SU-DHL-6 (cell line): ENCODE data around the gene IZUMO4.

Source experiments
- H2AFZ ChIP-seq: fragments of 200-600 bp; sonication (generic); 2 replicates; pipeline ENCODE4 v1.6.1; 2014; ENCODE audit warnings: low read depth, mild to moderate bottlenecking, moderate library complexity, mixed read lengths, antibody characterized with exemption, low read length; ENCODE audit not compliant: severe bottlenecking
- H3F3A ChIP-seq: fragments of 200-600 bp; shearing (Covaris generic); 2 replicates; pipeline ENCODE4 v1.6.0; 2016; ENCODE audit warnings: antibody characterized with exemption, mild to moderate bottlenecking; ENCODE audit not compliant: insufficient read depth
- H3K27ac ChIP-seq: fragments of 200-600 bp; sonication (generic); 2 replicates; pipeline ENCODE4 v1.5.1; 2016; ENCODE audit warnings: low read depth, mild to moderate bottlenecking, low read length, moderate library complexity, mixed read lengths
- H3K27me3 ChIP-seq: fragments of 200-600 bp; sonication (generic), shearing (Covaris generic); 2 replicates; pipeline ENCODE4 v1.6.0; 2014; ENCODE audit warnings: mild to moderate bottlenecking, low read length
- H3K36me3 ChIP-seq: fragments of 200-600 bp; sonication (generic); 2 replicates; pipeline ENCODE4 v1.6.1; 2014; ENCODE audit warnings: mild to moderate bottlenecking, low read length, mixed read lengths
- H3K4me2 ChIP-seq: fragments of 300-600, 200-600 bp; shearing (Covaris generic), sonication (generic); 2 replicates; pipeline ENCODE4 v1.6.0; 2014; ENCODE audit warnings: low read length, low read depth, mild to moderate bottlenecking; ENCODE audit not compliant: poor library complexity, severe bottlenecking
- H3K4me3 ChIP-seq: fragments of 200-600 bp; sonication (generic); 2 replicates; pipeline ENCODE4 v1.5.1; 2014; ENCODE audit warnings: antibody characterized with exemption, low read length, mild to moderate bottlenecking, mixed read lengths; ENCODE audit not compliant: insufficient read depth, poor library complexity, severe bottlenecking
- H3K79me2 ChIP-seq: fragments of 200-600 bp; sonication (generic); 2 replicates; pipeline ENCODE4 v1.6.1; 2014; ENCODE audit warnings: mild to moderate bottlenecking, low read length, moderate library complexity; ENCODE audit not compliant: insufficient read depth
- H3K9ac ChIP-seq: fragments of 200-600 bp; sonication (generic); 2 replicates; pipeline ENCODE4 v1.7.0; 2014; ENCODE audit warnings: mild to moderate bottlenecking, low read length
- H3K9me2 ChIP-seq: fragments of 200-600 bp; sonication (generic); replicated peaks from 2 replicates; pipeline ENCODE4 v1.6.1; 2014; ENCODE audit warnings: low read length; ENCODE audit not compliant: insufficient read depth
- H3K9me3 ChIP-seq: fragments of 200-600 bp; sonication (generic); 2 replicates; pipeline ENCODE4 v1.6.1; 2014; ENCODE audit warnings: low read length, mixed read lengths; ENCODE audit not compliant: insufficient read depth
- H4K20me1 ChIP-seq: fragments of 200-600 bp; sonication (generic); 2 replicates; pipeline ENCODE4 v1.6.1; 2014; ENCODE audit warnings: low read depth, mild to moderate bottlenecking, antibody characterized with exemption, low read length, moderate library complexity, mixed read lengths
- CTCF ChIP-seq: fragments of 200-600 bp; sonication (generic); IDR thresholded peaks from one replicate; pipeline ENCODE4 v1.5.1; 2017; ENCODE audit warnings: antibody characterized with exemption, mild to moderate bottlenecking, low read length, moderate library complexity; ENCODE audit not compliant: insufficient read depth, poor library complexity, severe bottlenecking
- EZH2phosphoT487 ChIP-seq: fragments of 200-600 bp; sonication (generic), shearing (Covaris generic); conservative IDR thresholded peaks from 2 replicates; pipeline ENCODE4 v1.6.1; 2018; ENCODE audit warnings: mild to moderate bottlenecking, antibody characterized with exemption, low read length, moderate library complexity, mixed read lengths

The IZUMO4 gene

GRCh38 chr19:2103045-2103707 is 6.5 kb downstream of the IZUMO4 start:
- Histone ChIP-seq H3K79me2 (peaks cover 10% of the 10 kb centered on the region), H3K36me3 (0 out of 2 replicates have a peak, but pooled peaks cover 8% of the 10 kb centered on the region)

GRCh38 chr19:2108251-2109016 is 11.7 kb downstream of the IZUMO4 start:
- H3K9ac ChIP-seq: no peak overlapping the region
- no peaks in the 10 kb centered on the region for H4K20me1 ChIP-seq
- no peak overlapping the region for H2AFZ ChIP-seq
- H3K36me3 ChIP-seq: 0 out of 2 replicates have a peak, but pooled peaks cover 8% of the 10 kb centered on the region
- H3K27ac ChIP-seq: no peak overlapping the region
- H3K4me2 ChIP-seq: no peak overlapping the region
- H3K9me2 ChIP-seq: no peaks in the 10 kb centered on the region
- H3K79me2 ChIP-seq: peaks cover 10% of the 10 kb centered on the region
- no peaks in the 10 kb centered on the region for H3F3A ChIP-seq
- TF ChIP-seq EZH2phosphoT487 (no peak), CTCF (no peak)
- H3K9me3 ChIP-seq: no peaks in the 10 kb centered on the region
- H3K4me3 ChIP-seq: no peak overlapping the region
- H3K27me3 ChIP-seq: no peaks in the 10 kb centered on the region

More at GRCh38 chr19:2103045-2103707, 6.5 kb downstream of the IZUMO4 start:
- no peaks in the 10 kb centered on the region for H4K20me1 ChIP-seq
- no peaks in the 10 kb centered on the region for H3K9me2 ChIP-seq
- no peak overlapping the region for H3K27ac ChIP-seq
- H3K27me3 ChIP-seq: no peaks in the 10 kb centered on the region
- no peaks in the 10 kb centered on the region for H3F3A ChIP-seq
- H3K9ac ChIP-seq: no peak overlapping the region
- H3K4me2 ChIP-seq: no peak overlapping the region
- TF ChIP-seq EZH2phosphoT487: no peak
- TF ChIP-seq CTCF: no peak
- H3K4me3 ChIP-seq: no peak overlapping the region
- H2AFZ ChIP-seq: no peak overlapping the region
- no peaks in the 10 kb centered on the region for H3K9me3 ChIP-seq

- no peak overlapping the region for H3K4me2 ChIP-seq
- H3K9ac ChIP-seq: no peak overlapping the region
- no peaks in the 10 kb centered on the region for H3K27me3 ChIP-seq
- no peak overlapping the region for H3K27ac ChIP-seq
- no peak for TF ChIP-seq CTCF
- no peak for TF ChIP-seq EZH2phosphoT487
- no peak overlapping the region for H2AFZ ChIP-seq
- H3K79me2 ChIP-seq: peaks cover 5% of the 10 kb centered on the region
- no peaks in the 10 kb centered on the region for H3K9me3 ChIP-seq
- H4K20me1 ChIP-seq: no peaks in the 10 kb centered on the region
- H3F3A ChIP-seq: no peaks in the 10 kb centered on the region
- H3K4me3 ChIP-seq: no peak overlapping the region
- H3K36me3 ChIP-seq: 0 out of 2 replicates have a peak, but pooled peaks cover 8% of the 10 kb centered on the region
- H3K9me2 ChIP-seq: no peaks in the 10 kb centered on the region
Measured at GRCh38 chr19:2109046-2109864, 12.5 kb downstream of the IZUMO4 start.
